IgD-negative memory B cell (primary cell): ENCODE data around the gene ZP1. TPM values are rescaled to one million over a fixed set of nuclear protein-coding genes. Genes with fewer than 3 reads are reported as not detected.

Experiments used
- polyA plus RNA-seq: library from polyadenylated mRNA; unstranded; fragments of 300-500 nt; fragmentation: Illumina TruSeq; gene quantifications from one replicate; pipeline ENCODE4 v1.2.3, GENCODE V29; 2021

ZP1 gene
- polyA plus RNA-seq, 1 donor from 2014 or later: not detected

Other genes with a start within 250 kb of the ZP1 start
- not detected for gene MS4A8, start 167.9 kb upstream of the ZP1 start, polyA plus RNA-seq
- gene MS4A18, start 142.8 kb upstream of the ZP1 start, polyA plus RNA-seq: not detected
- not detected for gene MS4A15, start 110.7 kb upstream of the ZP1 start, polyA plus RNA-seq
- gene MS4A10, start 82.2 kb upstream of the ZP1 start, polyA plus RNA-seq: not detected
- gene CCDC86, start 25.4 kb upstream of the ZP1 start, polyA plus RNA-seq: 21.1 TPM
- gene PTGDR2, start 11.6 kb upstream of the ZP1 start, polyA plus RNA-seq: 0.16 TPM
- 18.5 TPM for gene PRPF19, start 39.0 kb downstream of the ZP1 start, polyA plus RNA-seq
- 259 TPM for gene TMEM109, start 46.6 kb downstream of the ZP1 start, polyA plus RNA-seq
- 0.26 TPM for gene TMEM132A, start 56.9 kb downstream of the ZP1 start, polyA plus RNA-seq
- gene SLC15A3, start 84.6 kb downstream of the ZP1 start, polyA plus RNA-seq: 15.2 TPM
- 8.6 TPM for gene CD6, start 104.1 kb downstream of the ZP1 start, polyA plus RNA-seq
- 7.7 TPM for gene CD5, start 234.9 kb downstream of the ZP1 start, polyA plus RNA-seq